B cell (primary cell): ENCODE measurements around the gene ASGR2. TPM values are rescaled to one million over a fixed set of nuclear protein-coding genes. Genes with fewer than 3 reads are reported as not detected.
"Not testable (repeated sequence)": the region's sequence is repeated elsewhere in the genome, so short reads cannot be mapped to it uniquely, and the experiment has no call there.

Source experiments
- ATAC-seq: fragments of 200-7000 bp; cut with Tn5 transposase; one replicate; pipeline ENCODE4 v1.10.0; 2021; ENCODE audit warnings: low read depth, mild to moderate bottlenecking, moderate number of reproducible peaks, moderate library complexity
- CTCF ChIA-PET: fragments of 350-600 bp; sonication (Branson Sonifier 250); formaldehyde crosslinking; loops from one replicate; lab custom pipeline; 2021; ENCODE audit warnings: antibody characterized with exemption, inconsistent platforms; lab: Charles Lee
- POLR2A ChIA-PET: fragments of 350-600 bp; sonication (Branson Sonifier 250); formaldehyde crosslinking; loops from one replicate; lab custom pipeline; 2021; ENCODE audit warnings: antibody characterized with exemption; lab: Charles Lee
- DNase-seq: peaks from one replicate; pipeline ENCODE4 v3.0.0; 2013
- H2AFZ ChIP-seq: 2 replicates; pipeline ENCODE4 v1.6.1; 2012; ENCODE audit warnings: mild to moderate bottlenecking, low read depth, low read length; ENCODE audit not compliant: insufficient read depth, poor library complexity, severe bottlenecking
- H3K27ac ChIP-seq, 2 donors: 1 replicate in 1 of 2; 2 replicates in 1 of 2; pipeline ENCODE4 v1.5.1; 2012 to 2013; ENCODE audit warnings: low read length in 2 of 2, mild to moderate bottlenecking in 2 of 2, moderate library complexity in 1 of 2
- H3K27me3 ChIP-seq, 4 experiments: fragments of 200-600 bp in 1 of 4; sonication (generic) in 1 of 4; replicated peaks in 1 of 4; 1 replicate in 2 of 4; 2 replicates in 2 of 4; pipeline versions ENCODE4 v1.6.1 to v1.7.0; 2013 to 2016; ENCODE audit warnings: low read length in 3 of 4, mild to moderate bottlenecking in 2 of 4, mixed read lengths in 1 of 4, moderate library complexity in 1 of 4; ENCODE audit not compliant: insufficient read depth in 4 of 4, control insufficient read depth in 3 of 4; ENCODE audit errors: control extremely low read depth in 1 of 4
- H3K36me3 ChIP-seq, 2 experiments: replicated peaks in 1 of 2; 1 replicate in 1 of 2; 2 replicates in 1 of 2; pipeline versions ENCODE4 v1.6.1 to v1.7.1; 2013; ENCODE audit warnings: low read length in 1 of 2; ENCODE audit not compliant: insufficient read depth in 2 of 2, control insufficient read depth in 1 of 2; ENCODE audit errors: control extremely low read depth in 1 of 2, extremely low read depth in 1 of 2
- H3K4me1 ChIP-seq, 2 donors: fragments of 200-600 bp in 1 of 2; sonication (generic) in 1 of 2; 1 replicate in 1 of 2; 2 replicates in 1 of 2; pipeline versions ENCODE4 v1.5.1 to v1.6.1; 2013 to 2017; ENCODE audit warnings: low read length in 2 of 2; ENCODE audit not compliant: control insufficient read depth in 2 of 2, insufficient read depth in 2 of 2
- H3K4me2 ChIP-seq: replicated peaks from 2 replicates; pipeline ENCODE3; 2012; ENCODE audit warnings: mild to moderate bottlenecking, low read depth, low read length; ENCODE audit not compliant: poor library complexity, severe bottlenecking
- H3K4me3 ChIP-seq, 5 experiments: fragments of 200-600 bp in 1 of 5; sonication (generic) in 1 of 5; 1 replicate in 3 of 5; 2 replicates in 2 of 5; pipeline versions ENCODE4 v1.5.1 to v1.7.0; 2011 to 2016; ENCODE audit warnings: low read length in 4 of 5, mild to moderate bottlenecking in 4 of 5, low read depth in 2 of 5, control low read depth in 1 of 5, moderate library complexity in 1 of 5; ENCODE audit not compliant: insufficient read depth in 1 of 5; ENCODE audit errors: control extremely low read depth in 1 of 5, extremely low read depth in 1 of 5
- H3K79me2 ChIP-seq: fragments of 200-600 bp; sonication (generic); one replicate; pipeline ENCODE4 v1.6.0; 2016; ENCODE audit warnings: low read length; ENCODE audit not compliant: control insufficient read depth, insufficient read depth
- H3K9ac ChIP-seq: fragments of 200-600 bp; sonication (generic); 2 replicates; pipeline ENCODE4 v1.6.1; 2017; ENCODE audit warnings: mild to moderate bottlenecking, low read length, moderate library complexity
- H3K9me3 ChIP-seq, 3 donors: one replicate each; pipeline versions ENCODE4 v1.6.1 to v1.7.1; 2013; ENCODE audit warnings: low read length in 2 of 3; ENCODE audit not compliant: control insufficient read depth in 2 of 3, insufficient read depth in 1 of 3; ENCODE audit errors: control extremely low read depth in 1 of 3
- H4K20me1 ChIP-seq: 2 replicates; pipeline ENCODE4 v1.6.0; 2012; ENCODE audit warnings: mild to moderate bottlenecking, low read length; ENCODE audit not compliant: insufficient read depth, control insufficient read depth, poor library complexity, severe bottlenecking
- H3K27ac Mint-ChIP-seq: one replicate; pipeline ENCODE4 v1.8.0; 2021; ENCODE audit warnings: mixed read lengths
- H3K27me3 Mint-ChIP-seq: one replicate; pipeline ENCODE4 v1.8.0; 2021; ENCODE audit warnings: mixed read lengths
- H3K4me1 Mint-ChIP-seq: one replicate; pipeline ENCODE4 v1.8.0; 2021; ENCODE audit warnings: mixed read lengths
- H3K4me3 Mint-ChIP-seq: one replicate; pipeline ENCODE4 v1.8.0; 2021; ENCODE audit warnings: mixed read lengths
- H3K9me3 Mint-ChIP-seq: one replicate; pipeline ENCODE4 v1.8.0; 2022; ENCODE audit warnings: mixed read lengths; ENCODE audit not compliant: insufficient read depth
- WGBS: methylation state at CpG from one replicate; pipeline ENCODE4 v1.1.5; 2013; ENCODE audit warnings: missing lambda C conversion rate; ENCODE audit not compliant: insufficient coverage; 5-methylcytosine and 5-hydroxymethylcytosine counted together
- intact Hi-C: fragments of 100-400 bp; cut with micrococcal nuclease; formaldehyde crosslinking; loops from one replicate; pipeline ENCODE4 v1.10.0; 2022
- polyA plus RNA-seq: library from polyadenylated mRNA; depleted of rRNA; stranded (reverse); fragments of >200 nt; gene quantifications from 2 replicates; pipeline ENCODE4 v1.2.3, GENCODE V29; 2012
- total RNA-seq, 2 donors: library from RNA; stranded (reverse); fragments of 120-200 nt in 1 of 2; gene quantifications; 1 replicate in 1 of 2; 2 replicates in 1 of 2; pipeline versions ENCODE4 v1.2.3 to v1.2.4, GENCODE V29; 2013 to 2022

The ASGR2 gene
- total and polyA plus RNA-seq, 2 donors (not counting 1 experiment from before 2014, with no cell fraction given), result 1.00 TPM; not detected in 1

DNA sequence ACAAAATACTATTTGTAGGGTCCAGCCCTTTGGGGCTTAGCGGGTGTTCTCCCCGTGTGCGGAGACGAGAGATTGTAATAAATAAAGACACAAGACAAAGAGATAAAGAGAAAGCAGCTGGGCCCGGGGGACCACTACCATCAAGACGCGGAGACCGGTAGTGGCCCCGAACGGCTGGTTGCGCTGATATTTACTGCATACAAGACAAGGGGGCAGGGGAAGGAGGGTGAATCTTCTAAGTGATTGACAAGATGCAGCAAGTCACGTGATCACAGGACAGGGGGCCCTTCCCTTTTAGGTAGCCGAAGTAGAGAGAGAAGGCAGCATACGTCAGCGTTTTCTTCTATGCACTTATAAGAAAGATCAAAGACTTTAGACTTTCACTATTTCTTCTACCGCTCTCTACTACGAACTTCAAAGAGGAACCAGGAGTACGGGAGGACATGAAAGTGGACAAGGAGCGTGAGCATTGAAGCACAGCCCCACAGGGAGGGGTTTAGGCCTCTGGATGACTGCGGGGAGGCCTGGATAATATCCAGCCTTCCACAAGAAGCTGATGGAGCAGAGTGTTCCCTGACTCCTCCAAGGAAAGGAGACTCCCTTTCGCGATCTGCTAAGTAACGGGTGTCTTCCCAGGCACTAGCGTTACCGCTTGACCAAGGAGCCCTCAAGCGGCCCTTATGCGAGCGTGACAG, 23.2 kb downstream of the ASGR2 start:
- H3K27ac Mint-ChIP-seq, CTCF ChIA-PET: not testable (repeated sequence)

DNA sequence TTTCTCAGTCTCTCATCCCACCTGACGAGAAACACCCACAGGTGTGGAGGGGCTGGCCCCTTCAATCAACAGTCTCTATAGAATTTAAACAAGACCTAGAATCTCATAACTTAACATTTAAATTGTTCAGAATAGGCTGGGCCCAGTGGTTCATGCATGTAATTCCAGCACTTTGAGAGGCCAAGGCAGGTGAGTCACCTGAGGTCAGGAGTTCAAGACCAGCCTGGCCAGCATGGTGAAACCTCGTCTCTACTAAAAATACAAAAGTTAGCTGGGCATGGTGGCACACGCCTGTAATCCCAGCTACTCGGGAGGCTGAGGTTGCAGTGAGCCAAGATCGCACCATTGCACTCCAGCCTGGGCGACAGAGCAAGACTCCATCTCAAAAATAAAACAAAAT, 25.1 kb downstream of the ASGR2 start:
- H3K4me3 Mint-ChIP-seq, H3K79me2 ChIP-seq, H3K36me3 ChIP-seq, H3K4me2 ChIP-seq, intact Hi-C loops, DNase-seq, H3K27ac Mint-ChIP-seq, CTCF ChIA-PET, H4K20me1 ChIP-seq, H2AFZ ChIP-seq, H3K9me3 Mint-ChIP-seq, POLR2A ChIA-PET, H3K9me3 ChIP-seq, ATAC-seq, H3K4me3 ChIP-seq, H3K27ac ChIP-seq, H3K9ac ChIP-seq: not testable (repeated sequence)
- peaks cover 8 to 14% of the 10 kb centered on the region in 2 donors for H3K4me1 ChIP-seq
- H3K27me3 ChIP-seq, result peaks cover 0 to 14% (median 0%) of the 10 kb centered on the region in 4 experiments
- H3K4me1 Mint-ChIP-seq, result peaks cover 13% of the 10 kb centered on the region
- H3K27me3 Mint-ChIP-seq, result peaks cover 25% of the 10 kb centered on the region
- 96% methylated on average over 5 of the region's 6 CpGs for WGBS

More for the DNA sequence above, 23.2 kb downstream of the ASGR2 start:
- H3K9ac ChIP-seq, H3K9me3 ChIP-seq, H3K36me3 ChIP-seq, H2AFZ ChIP-seq, POLR2A ChIA-PET, H3K79me2 ChIP-seq, H3K4me3 Mint-ChIP-seq, ATAC-seq, H3K27ac ChIP-seq, H3K27me3 ChIP-seq, intact Hi-C loops, H3K4me3 ChIP-seq, H3K4me2 ChIP-seq, H3K9me3 Mint-ChIP-seq, H4K20me1 ChIP-seq: not testable (repeated sequence)
- H3K27me3 Mint-ChIP-seq, result peaks cover 19% of the 10 kb centered on the region
- WGBS, result 97% methylated on average over 12 of the region's 28 CpGs
- DNase-seq, result peak; percentile 31
- peaks cover 27 to 33% of the 10 kb centered on the region in 2 donors for H3K4me1 ChIP-seq
- H3K4me1 Mint-ChIP-seq, result peaks cover 31% of the 10 kb centered on the region

DNA sequence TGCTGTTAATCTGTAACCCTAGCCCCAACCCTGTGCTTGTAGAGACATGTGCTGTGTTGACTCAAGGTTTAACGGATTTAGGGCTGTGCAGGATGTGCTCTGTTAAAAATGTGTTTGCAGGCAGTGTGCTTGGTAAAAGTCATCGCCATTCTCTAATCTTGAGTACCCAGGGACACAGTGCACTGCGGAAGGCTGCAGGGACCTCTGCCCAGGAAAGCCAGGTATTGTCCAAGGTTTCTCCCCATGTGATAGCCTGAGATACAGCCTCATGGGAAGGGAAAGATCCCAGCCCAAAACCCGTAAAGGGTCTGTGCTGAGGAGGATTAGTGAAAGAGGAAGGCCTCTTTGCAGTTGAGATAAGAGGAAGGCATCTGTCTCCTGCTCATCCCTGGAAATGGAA, 26.2 kb downstream of the ASGR2 start:
- H3K27ac ChIP-seq, H3K9me3 ChIP-seq, H3K4me2 ChIP-seq, H3K4me3 Mint-ChIP-seq, H3K4me3 ChIP-seq, H3K9ac ChIP-seq, H4K20me1 ChIP-seq, H3K27ac Mint-ChIP-seq, ATAC-seq, DNase-seq, H3K4me1 Mint-ChIP-seq, CTCF ChIA-PET, H3K9me3 Mint-ChIP-seq, H3K4me1 ChIP-seq, intact Hi-C loops, POLR2A ChIA-PET, H3K79me2 ChIP-seq, H2AFZ ChIP-seq, H3K36me3 ChIP-seq: not testable (repeated sequence)
- peaks cover 0 to 14% (median 4%) of the 10 kb centered on the region in 4 experiments for H3K27me3 ChIP-seq
- H3K27me3 Mint-ChIP-seq, result peaks cover 34% of the 10 kb centered on the region
- WGBS, result 94% methylated on average over 3 of the region's 4 CpGs
